KMS-11 (cell line): ENCODE measurements around the gene SUN1.
"Not testable (repeated sequence)": the region's sequence is repeated elsewhere in the genome, so short reads cannot be mapped to it uniquely, and the experiment has no call there.

Source experiments
- H2AFZ ChIP-seq: fragments of 200-600 bp; sonication (generic); 2 replicates; pipeline ENCODE4 v1.6.1; 2016; ENCODE audit warnings: antibody characterized with exemption, mixed run types, low read depth
- H3K27ac ChIP-seq: fragments of 200-600 bp; sonication (generic); 2 replicates; pipeline ENCODE4 v1.6.1; 2016; ENCODE audit warnings: mild to moderate bottlenecking, mixed run types
- H3K27me3 ChIP-seq: fragments of 200-600 bp; sonication (generic); 2 replicates; pipeline ENCODE4 v1.6.1; 2017; ENCODE audit warnings: mild to moderate bottlenecking, low read depth, mixed run types, moderate library complexity; ENCODE audit not compliant: insufficient read depth
- H3K36me3 ChIP-seq: fragments of 200-600 bp; sonication (generic); 2 replicates; pipeline ENCODE4 v1.6.1; 2017; ENCODE audit warnings: mild to moderate bottlenecking, mixed run types; ENCODE audit not compliant: insufficient read depth
- H3K4me1 ChIP-seq: fragments of 200-600 bp; sonication (generic); 2 replicates; pipeline ENCODE4 v1.6.1; 2016; ENCODE audit warnings: mild to moderate bottlenecking, low read depth, mixed run types; ENCODE audit not compliant: poor library complexity, severe bottlenecking
- H3K4me2 ChIP-seq: fragments of 200-600 bp; sonication (generic); 2 replicates; pipeline ENCODE4 v1.7.0; 2016; ENCODE audit warnings: mild to moderate bottlenecking, mixed run types
- H3K4me3 ChIP-seq: fragments of 200-600 bp; sonication (generic); IDR thresholded peaks from 2 replicates; pipeline ENCODE4 v1.6.1; 2017; ENCODE audit warnings: low read depth, low read length, mixed read lengths; ENCODE audit not compliant: insufficient read depth
- H3K79me2 ChIP-seq: fragments of 200-600 bp; sonication (generic); 2 replicates; pipeline ENCODE4 v1.6.1; 2016; ENCODE audit warnings: low read depth, mixed run types; ENCODE audit not compliant: insufficient read depth
- H3K9ac ChIP-seq: fragments of 200-600 bp; sonication (generic); 2 replicates; pipeline ENCODE4 v1.6.1; 2016; ENCODE audit warnings: mild to moderate bottlenecking, mixed run types
- H4K20me1 ChIP-seq: fragments of 200-600 bp; sonication (generic); 2 replicates; pipeline ENCODE4 v1.6.1; 2016; ENCODE audit warnings: mild to moderate bottlenecking, mixed run types; ENCODE audit not compliant: insufficient read depth
- CTCF ChIP-seq: fragments of 200-600 bp; sonication (generic); conservative IDR thresholded peaks from 2 replicates; pipeline ENCODE4 v1.6.1; 2017; ENCODE audit warnings: low read depth, mild to moderate bottlenecking, antibody characterized with exemption, low read length, moderate library complexity, mixed read lengths

The SUN1 gene

GRCh38 chr7:791519-791918, 40.8 kb upstream of the SUN1 start:
- no peaks in the 10 kb centered on the region for H3K4me1 ChIP-seq
- H3K4me2 ChIP-seq: no peak overlapping the region
- no peak overlapping the region for H3K4me3 ChIP-seq
- no peaks in the 10 kb centered on the region for H4K20me1 ChIP-seq
- H3K27ac ChIP-seq: no peak overlapping the region
- no peaks in the 10 kb centered on the region for H3K79me2 ChIP-seq
- H3K9ac ChIP-seq: no peak overlapping the region
- TF ChIP-seq CTCF: no peak
- no peaks in the 10 kb centered on the region for H3K36me3 ChIP-seq
- no peaks in the 10 kb centered on the region for H3K27me3 ChIP-seq
- H2AFZ ChIP-seq: no peak overlapping the region

- H3K9ac ChIP-seq: no peak overlapping the region
- H2AFZ ChIP-seq: no peak overlapping the region
- no peaks in the 10 kb centered on the region for H3K4me1 ChIP-seq
- H3K4me3 ChIP-seq: no peak overlapping the region
- no peaks in the 10 kb centered on the region for H4K20me1 ChIP-seq
- TF ChIP-seq CTCF: no peak
- no peaks in the 10 kb centered on the region for H3K36me3 ChIP-seq
- no peaks in the 10 kb centered on the region for H3K79me2 ChIP-seq
- no peak overlapping the region for H3K4me2 ChIP-seq
- H3K27ac ChIP-seq: no peak overlapping the region
- no peaks in the 10 kb centered on the region for H3K27me3 ChIP-seq
Measured at GRCh38 chr7:794207-794606, 38.1 kb upstream of the SUN1 start.

- Histone ChIP-seq H2AFZ (no peak overlapping the region), H3K79me2 (no peaks in the 10 kb centered on the region), H3K4me2 (no peak overlapping the region), H3K9ac (no peak overlapping the region), H3K27ac (no peak overlapping the region), H3K4me1 (no peaks in the 10 kb centered on the region), H4K20me1 (no peaks in the 10 kb centered on the region), H3K36me3 (no peaks in the 10 kb centered on the region), H3K27me3 (no peaks in the 10 kb centered on the region), H3K4me3 (no peak overlapping the region)
- no peak for TF ChIP-seq CTCF
Measured at GRCh38 chr7:794671-795329, 37.5 kb upstream of the SUN1 start.

GRCh38 chr7:796434-797169, 35.7 kb upstream of the SUN1 start:
- H3K36me3 ChIP-seq, H3K79me2 ChIP-seq: not testable (repeated sequence)

GRCh38 chr7:798921-799470, 33.3 kb upstream of the SUN1 start:
- Histone ChIP-seq H3K79me2 (no peaks in the 10 kb centered on the region), H3K4me1 (no peaks in the 10 kb centered on the region), H3K9ac (no peak overlapping the region), H3K27ac (no peak overlapping the region), H4K20me1 (no peaks in the 10 kb centered on the region), H3K36me3 (no peaks in the 10 kb centered on the region), H3K4me3 (no peak overlapping the region), H3K27me3 (no peaks in the 10 kb centered on the region), H3K4me2 (no peak overlapping the region), H2AFZ (no peak overlapping the region)
- TF ChIP-seq CTCF: no peak

More at GRCh38 chr7:796434-797169, 35.7 kb upstream of the SUN1 start:
- H3K4me1 ChIP-seq, H2AFZ ChIP-seq, H3K4me2 ChIP-seq, H4K20me1 ChIP-seq, H3K27me3 ChIP-seq, H3K9ac ChIP-seq, H3K4me3 ChIP-seq, H3K27ac ChIP-seq: not testable (repeated sequence)
